ENCODE data around the gene WWOX. TPM values are rescaled to one million over a fixed set of nuclear protein-coding genes. Genes with fewer than 3 reads are reported as not detected.

The WWOX gene
- total and polyA plus RNA-seq, 3 experiments from 2014 or later: 17.2 to 18.6 (median 18.2) TPM

DNA sequence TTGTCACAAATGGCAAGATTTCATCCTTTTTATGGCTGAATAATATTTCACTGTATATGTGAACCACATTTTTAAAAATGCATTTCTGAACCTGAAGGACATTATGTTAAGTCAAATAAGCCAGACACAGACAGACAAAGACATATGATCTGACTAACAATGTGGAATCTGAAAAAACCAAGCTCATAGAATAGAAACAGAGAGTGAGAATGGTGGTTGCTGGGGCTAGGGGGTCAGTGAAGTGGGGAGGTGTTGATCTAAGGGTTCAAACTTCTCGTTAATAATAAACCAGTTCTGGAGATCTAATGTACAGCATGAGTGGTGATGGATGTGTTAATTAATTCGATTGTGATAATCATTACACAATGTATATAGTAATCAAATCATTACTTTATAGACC is 475.1 kb downstream of the WWOX start:
- Mint-ChIP-seq H3K4me1 (peaks cover 6 to 18% (median 9%) of the 10 kb centered on the region in 3 donors), H3K4me3 (no peak overlapping the region), H3K27ac (no peak overlapping the region), H3K27me3 (no peaks in the 10 kb centered on the region), H3K9me3 (no peaks in the 10 kb centered on the region), H3K36me3 (peaks cover 0 to 3% (median 0%) of the 10 kb centered on the region in 3 donors)
- no peak for DNase-seq
- Histone ChIP-seq H3K9me3 (ENCODE audit: low read length) (no peaks in the 10 kb centered on the region), H3K27me3 (ENCODE audit: insufficient read depth, low read length, poor library complexity, severe bottlenecking) (no peaks in the 10 kb centered on the region), H3K27ac (ENCODE audit: low read depth, low read length) (no peak overlapping the region), H3K4me3 (ENCODE audit: low read length) (no peak overlapping the region), H3K36me3 (ENCODE audit: insufficient read depth, low read length) (no peaks in the 10 kb centered on the region), H3K4me1 (ENCODE audit: insufficient read depth, low read length) (no peaks in the 10 kb centered on the region)
- ChIA-PET POLR2A (no interaction called here), CTCF (no interaction called here)

GRCh38 chr16:78576941-78577340 is 477.5 kb downstream of the WWOX start:
- peaks cover 4 to 8% (median 4%) of the 10 kb centered on the region in 3 donors for H3K4me1 Mint-ChIP-seq
- no peaks in the 10 kb centered on the region for H3K36me3 ChIP-seq (ENCODE audit: insufficient read depth, low read length)
- H3K9me3 Mint-ChIP-seq: no peaks in the 10 kb centered on the region
- no peak overlapping the region for H3K27ac Mint-ChIP-seq
- no peak overlapping the region for H3K4me3 Mint-ChIP-seq
- no peak for DNase-seq
- ChIA-PET CTCF (no interaction called here), POLR2A (no interaction called here)
- peaks cover 0 to 3% (median 0%) of the 10 kb centered on the region in 3 donors for H3K36me3 Mint-ChIP-seq
- no peaks in the 10 kb centered on the region for H3K4me1 ChIP-seq (ENCODE audit: insufficient read depth, low read length)
- no peak overlapping the region for H3K27ac ChIP-seq (ENCODE audit: low read depth, low read length)
- H3K9me3 ChIP-seq (ENCODE audit: low read length): no peaks in the 10 kb centered on the region
- no peak overlapping the region for H3K4me3 ChIP-seq (ENCODE audit: low read length)
- no peaks in the 10 kb centered on the region for H3K27me3 Mint-ChIP-seq
- H3K27me3 ChIP-seq (ENCODE audit: insufficient read depth, low read length, poor library complexity, severe bottlenecking): no peaks in the 10 kb centered on the region

DNA sequence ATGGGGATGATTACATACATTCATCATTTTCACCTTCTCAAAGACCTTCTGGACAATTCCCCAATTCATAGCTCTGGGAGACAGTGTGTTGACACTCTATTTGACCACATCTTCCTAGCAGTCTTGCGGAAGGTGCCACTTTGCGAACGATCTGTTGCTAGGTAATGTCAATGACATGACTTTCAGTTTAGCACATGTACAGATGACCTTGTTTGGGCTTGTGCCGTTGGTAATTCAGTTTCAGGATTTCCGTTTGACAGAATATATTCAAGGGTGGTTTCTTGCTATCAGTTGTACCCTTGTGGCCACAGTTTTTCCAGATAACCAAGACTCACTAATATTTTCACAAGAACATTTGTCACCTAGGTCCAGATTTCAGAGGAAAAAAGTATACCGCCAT is 478.2 kb downstream of the WWOX start:
- H3K27ac Mint-ChIP-seq: peak overlapping the region in 4 of 8 donors; percentile 42 to 70 (median 46)
- Histone ChIP-seq H3K27me3 (ENCODE audit: insufficient read depth, low read length, poor library complexity, severe bottlenecking) (no peaks in the 10 kb centered on the region), H3K36me3 (ENCODE audit: insufficient read depth, low read length) (no peaks in the 10 kb centered on the region), H3K27ac (ENCODE audit: low read depth, low read length) (no peak overlapping the region), H3K4me1 (ENCODE audit: insufficient read depth, low read length) (no peaks in the 10 kb centered on the region), H3K9me3 (ENCODE audit: low read length) (no peaks in the 10 kb centered on the region), H3K4me3 (ENCODE audit: low read length) (no peak overlapping the region)
- ChIA-PET CTCF (no interaction called here), POLR2A (no interaction called here)
- H3K9me3 Mint-ChIP-seq: no peaks in the 10 kb centered on the region
- H3K4me3 Mint-ChIP-seq: peak overlapping the region in 3 of 7 donors; percentile 38 to 63 (median 38)
- peaks cover 0 to 1% (median 0%) of the 10 kb centered on the region in 3 donors for H3K36me3 Mint-ChIP-seq
- peaks cover 4 to 8% (median 4%) of the 10 kb centered on the region in 3 donors for H3K4me1 Mint-ChIP-seq
- no peaks in the 10 kb centered on the region for H3K27me3 Mint-ChIP-seq
- DNase-seq: peak in 1 of 5 donors; percentile 2

- H3K9me3 Mint-ChIP-seq: no peaks in the 10 kb centered on the region
- no peak overlapping the region for H3K4me3 ChIP-seq (ENCODE audit: low read length)
- no peaks in the 10 kb centered on the region for H3K9me3 ChIP-seq (ENCODE audit: low read length)
- H3K36me3 Mint-ChIP-seq: peaks cover 0 to 2% (median 0%) of the 10 kb centered on the region in 3 donors
- H3K4me1 Mint-ChIP-seq: peaks cover 4 to 8% (median 4%) of the 10 kb centered on the region in 3 donors
- H3K27me3 Mint-ChIP-seq: no peaks in the 10 kb centered on the region
- H3K36me3 ChIP-seq (ENCODE audit: insufficient read depth, low read length): no peaks in the 10 kb centered on the region
- H3K4me1 ChIP-seq (ENCODE audit: insufficient read depth, low read length): no peaks in the 10 kb centered on the region
- no peak overlapping the region for H3K27ac Mint-ChIP-seq
- POLR2A ChIA-PET: no interaction called here
- CTCF ChIA-PET: no interaction called here
- no peak overlapping the region for H3K4me3 Mint-ChIP-seq
- no peak overlapping the region for H3K27ac ChIP-seq (ENCODE audit: low read depth, low read length)
- DNase-seq: no peak
- H3K27me3 ChIP-seq (ENCODE audit: insufficient read depth, low read length, poor library complexity, severe bottlenecking): no peaks in the 10 kb centered on the region
These were observed 479.6 kb downstream of the WWOX start for GRCh38 chr16:78579020-78579419.

DNA sequence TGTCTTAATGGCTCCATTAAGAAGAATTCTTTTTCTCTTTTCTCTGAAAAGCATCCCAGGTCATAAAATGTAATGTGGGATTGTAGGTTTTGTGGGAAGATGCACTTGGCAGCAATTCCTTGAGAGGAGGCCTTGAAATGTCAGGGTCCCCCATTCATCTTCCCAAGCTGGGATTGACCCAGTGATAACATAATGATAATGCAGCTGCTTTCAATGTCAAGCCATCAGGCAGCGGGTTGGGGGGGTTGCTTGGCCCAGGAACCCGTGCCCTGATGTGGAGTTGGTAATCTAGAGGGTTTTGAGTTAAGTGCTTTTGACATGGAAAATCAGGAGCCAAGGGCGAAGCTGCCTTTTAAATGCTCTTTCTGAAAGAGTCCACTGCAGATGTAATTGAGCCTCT is 484.0 kb downstream of the WWOX start:
- no peaks in the 10 kb centered on the region for H3K36me3 ChIP-seq (ENCODE audit: insufficient read depth, low read length)
- no peaks in the 10 kb centered on the region for H3K4me1 ChIP-seq (ENCODE audit: insufficient read depth, low read length)
- Mint-ChIP-seq H3K27ac (peak overlapping the region in 1 of 8 donors; percentile 37), H3K4me1 (no peaks in the 10 kb centered on the region), H3K36me3 (peaks cover 0 to 5% (median 2%) of the 10 kb centered on the region in 3 donors), H3K4me3 (no peak overlapping the region), H3K27me3 (no peaks in the 10 kb centered on the region), H3K9me3 (peaks cover 0 to 1% (median 0%) of the 10 kb centered on the region in 5 donors)
- ChIA-PET POLR2A (no interaction called here), CTCF (no interaction called here)
- H3K9me3 ChIP-seq (ENCODE audit: low read length): no peaks in the 10 kb centered on the region
- DNase-seq: no peak
- H3K27me3 ChIP-seq (ENCODE audit: insufficient read depth, low read length, poor library complexity, severe bottlenecking): no peaks in the 10 kb centered on the region
- no peak overlapping the region for H3K27ac ChIP-seq (ENCODE audit: low read depth, low read length)
- H3K4me3 ChIP-seq (ENCODE audit: low read length): no peak overlapping the region

- no peak overlapping the region for H3K27ac Mint-ChIP-seq
- Histone ChIP-seq H3K27ac (ENCODE audit: low read depth, low read length) (no peak overlapping the region), H3K9me3 (ENCODE audit: low read length) (no peaks in the 10 kb centered on the region), H3K4me3 (ENCODE audit: low read length) (no peak overlapping the region), H3K4me1 (ENCODE audit: insufficient read depth, low read length) (no peaks in the 10 kb centered on the region), H3K27me3 (ENCODE audit: insufficient read depth, low read length, poor library complexity, severe bottlenecking) (no peaks in the 10 kb centered on the region), H3K36me3 (ENCODE audit: insufficient read depth, low read length) (no peaks in the 10 kb centered on the region)
- no peaks in the 10 kb centered on the region for H3K4me1 Mint-ChIP-seq
- H3K4me3 Mint-ChIP-seq: no peak overlapping the region
- no peaks in the 10 kb centered on the region for H3K27me3 Mint-ChIP-seq
- no peak for DNase-seq
- H3K9me3 Mint-ChIP-seq: peaks cover 0 to 1% (median 0%) of the 10 kb centered on the region in 5 donors
- CTCF ChIA-PET: no interaction called here
- peaks cover 0 to 5% (median 2%) of the 10 kb centered on the region in 3 donors for H3K36me3 Mint-ChIP-seq
- POLR2A ChIA-PET: no interaction called here
These were observed 484.9 kb downstream of the WWOX start for GRCh38 chr16:78584213-78584860.

- H3K36me3 Mint-ChIP-seq: peaks cover 0 to 5% (median 2%) of the 10 kb centered on the region in 3 donors
- Histone ChIP-seq H3K4me3 (ENCODE audit: low read length) (no peak overlapping the region), H3K4me1 (ENCODE audit: insufficient read depth, low read length) (no peaks in the 10 kb centered on the region), H3K27ac (ENCODE audit: low read depth, low read length) (no peak overlapping the region), H3K27me3 (ENCODE audit: insufficient read depth, low read length, poor library complexity, severe bottlenecking) (no peaks in the 10 kb centered on the region), H3K36me3 (ENCODE audit: insufficient read depth, low read length) (no peaks in the 10 kb centered on the region), H3K9me3 (ENCODE audit: low read length) (no peaks in the 10 kb centered on the region)
- POLR2A ChIA-PET: no interaction called here
- H3K27me3 Mint-ChIP-seq: no peaks in the 10 kb centered on the region
- no peaks in the 10 kb centered on the region for H3K4me1 Mint-ChIP-seq
- H3K4me3 Mint-ChIP-seq: no peak overlapping the region
- no peak overlapping the region for H3K27ac Mint-ChIP-seq
- DNase-seq: no peak
- CTCF ChIA-PET: no interaction called here
- H3K9me3 Mint-ChIP-seq: peaks cover 0 to 1% (median 0%) of the 10 kb centered on the region in 5 donors
These were observed 485.5 kb downstream of the WWOX start for GRCh38 chr16:78584991-78585390.

GRCh38 chr16:78589331-78589730 is 489.9 kb downstream of the WWOX start:
- no peak overlapping the region for H3K27ac Mint-ChIP-seq
- POLR2A ChIA-PET: no interaction called here
- Histone ChIP-seq H3K27ac (ENCODE audit: low read depth, low read length) (no peak overlapping the region), H3K27me3 (ENCODE audit: insufficient read depth, low read length, poor library complexity, severe bottlenecking) (no peaks in the 10 kb centered on the region), H3K4me1 (ENCODE audit: insufficient read depth, low read length) (no peaks in the 10 kb centered on the region), H3K36me3 (ENCODE audit: insufficient read depth, low read length) (no peaks in the 10 kb centered on the region), H3K9me3 (ENCODE audit: low read length) (no peaks in the 10 kb centered on the region), H3K4me3 (ENCODE audit: low read length) (no peak overlapping the region)
- H3K9me3 Mint-ChIP-seq: peaks cover 0 to 1% (median 0%) of the 10 kb centered on the region in 5 donors
- no peaks in the 10 kb centered on the region for H3K27me3 Mint-ChIP-seq
- CTCF ChIA-PET: no interaction called here
- no peak overlapping the region for H3K4me3 Mint-ChIP-seq
- H3K4me1 Mint-ChIP-seq: no peaks in the 10 kb centered on the region
- H3K36me3 Mint-ChIP-seq: peaks cover 0 to 4% (median 0%) of the 10 kb centered on the region in 3 donors
- no peak for DNase-seq
